HepG2 (cell line): ENCODE data around the gene GBA2. TPM values are rescaled to one million over a fixed set of nuclear protein-coding genes. Genes with fewer than 3 reads are reported as not detected.

Experiments
- ATAC-seq: fragments of 200-7000 bp; cut with Tn5 transposase; 3 replicates; pipeline ENCODE4 v1.9.1; 2020; ENCODE audit warnings: mild to moderate bottlenecking, moderate library complexity
- BruUV-seq: library from RNA; stranded (reverse); fragments of 400-500 nt; replicated peaks from 2 replicates; lab custom pipeline; 2021; lab: Mats Ljungman, UMichigan
- CTCF ChIA-PET: fragments of 300-600 bp; formaldehyde crosslinking; extraction: SDS; loops from one replicate; lab custom pipeline; 2021; ENCODE audit warnings: low total read pairs, inconsistent platforms, low intra/inter-chr PET ratio; lab: Yijun Ruan, JAX
- POLR2A ChIA-PET: fragments of 350-600 bp; sonication (Branson Sonifier 250); formaldehyde crosslinking; loops from one replicate; lab custom pipeline; 2020; ENCODE audit warnings: antibody characterized with exemption, inconsistent platforms; lab: Yijun Ruan, JAX
- DNase-seq: peaks from one replicate; pipeline ENCODE4 v3.0.0-alpha.2; 2015; ENCODE audit warnings: low spot score
- FAIRE-seq: peaks from 3 replicates; lab custom pipeline; 2011; peaks lifted over from hg19 to GRCh38; lab: Jason Lieb, UNC
- H2AFZ ChIP-seq: one replicate; pipeline ENCODE4 v1.6.1; 2011; ENCODE audit warnings: low read length, inconsistent platforms
- H3K27ac ChIP-seq: fragments of 300-600 bp; 3 replicates; pipeline ENCODE4 v1.8.0; 2011; ENCODE audit warnings: mixed run types, mild to moderate bottlenecking, mixed read lengths, low read length, inconsistent platforms; ENCODE audit not compliant: insufficient read depth; ENCODE audit errors: extremely low read length
- H3K27me3 ChIP-seq, 2 experiments: fragments of 200-600 bp in 1 of 2; 2 replicates in 1 of 2; 3 replicates in 1 of 2; pipeline versions ENCODE4 v1.6.0 to v1.8.0; 2011; ENCODE audit warnings: low read length in 2 of 2, mild to moderate bottlenecking in 2 of 2, moderate library complexity in 2 of 2, inconsistent platforms in 1 of 2; ENCODE audit not compliant: insufficient read depth in 2 of 2, control insufficient read depth in 1 of 2
- H3K36me3 ChIP-seq, 2 experiments: fragments of 200-600 bp in 1 of 2; replicated peaks in 1 of 2; 2 replicates in 1 of 2; 3 replicates in 1 of 2; pipeline versions ENCODE4 v1.5.1 to v1.8.0; 2011; ENCODE audit warnings: low read length in 2 of 2, inconsistent platforms in 1 of 2; ENCODE audit not compliant: insufficient read depth in 2 of 2, control insufficient read depth in 1 of 2
- H3K4me1 ChIP-seq: 2 replicates; pipeline ENCODE4 v1.5.1; 2012; ENCODE audit warnings: low read length, inconsistent platforms; ENCODE audit not compliant: insufficient read depth
- H3K4me2 ChIP-seq: 2 replicates; pipeline ENCODE4 v1.6.0; 2011; ENCODE audit warnings: low read depth, low read length, inconsistent platforms
- H3K4me3 ChIP-seq, 3 experiments: fragments of 200-600 bp in 1 of 3; sonication (generic), shearing (Covaris generic) in 1 of 3; replicated peaks in 1 of 3; 2 replicates each; pipeline ENCODE4 v1.5.1; 2011 to 2016; ENCODE audit warnings: low read length in 3 of 3, inconsistent platforms in 2 of 3, low read depth in 2 of 3, mild to moderate bottlenecking in 2 of 3, control low read depth in 1 of 3, mixed read lengths in 1 of 3; ENCODE audit not compliant: insufficient read depth in 1 of 3
- H3K79me2 ChIP-seq: one replicate; pipeline ENCODE4 v1.6.1; 2011; ENCODE audit warnings: low read length, inconsistent platforms; ENCODE audit not compliant: insufficient read depth
- H3K9ac ChIP-seq: 2 replicates; pipeline ENCODE4 v1.6.0; 2011; ENCODE audit warnings: mild to moderate bottlenecking, low read depth, low read length, inconsistent platforms; ENCODE audit not compliant: insufficient read depth
- H3K9me3 ChIP-seq: 2 replicates; pipeline ENCODE4 v1.5.1; 2012; ENCODE audit warnings: mild to moderate bottlenecking, low read length
- H4K20me1 ChIP-seq: 2 replicates; pipeline ENCODE4 v1.6.0; 2011; ENCODE audit warnings: inconsistent platforms, mild to moderate bottlenecking, low read length, moderate library complexity; ENCODE audit not compliant: insufficient read depth
- ATF7 ChIP-seq, 2 experiments: fragments of 450-650 bp in 1 of 2; sonication (generic) in 1 of 2; formaldehyde crosslinking in 1 of 2; IDR thresholded peaks; 2 replicates each; pipeline versions ENCODE4 v1.4.0 to v1.6.1; 2016 to 2020; ENCODE audit warnings: antibody characterized with exemption in 1 of 2, mild to moderate bottlenecking in 1 of 2, missing genetic modification reagents in 1 of 2
- HNF1B ChIP-seq: sonication (generic); formaldehyde crosslinking; IDR thresholded peaks from 2 replicates; pipeline ENCODE4 v1.5.1; 2020; ENCODE audit warnings: mild to moderate bottlenecking, moderate library complexity, missing genetic modification reagents
- NCOA1 ChIP-seq: sonication (generic); formaldehyde crosslinking; IDR thresholded peaks from 2 replicates; pipeline ENCODE4 v1.9.0; 2021; ENCODE audit warnings: missing genetic modification reagents
- PAXIP1 ChIP-seq: sonication (generic); formaldehyde crosslinking; conservative IDR thresholded peaks from 2 replicates; pipeline ENCODE4 v1.4.0; 2020; ENCODE audit warnings: mild to moderate bottlenecking, missing genetic modification reagents, moderate library complexity
- POLR2G ChIP-seq: fragments of 200-400 bp; formaldehyde crosslinking; IDR thresholded peaks from 2 replicates; pipeline ENCODE4 v1.6.1; 2018; ENCODE audit warnings: mild to moderate bottlenecking, low read depth, low read length, moderate library complexity
- SMAD3 ChIP-seq: sonication (generic); formaldehyde crosslinking; IDR thresholded peaks from 2 replicates; pipeline ENCODE4 v1.4.0; 2020; ENCODE audit warnings: missing genetic modification reagents
- SNRNP70 ChIP-seq: fragments of 200-400 bp; formaldehyde crosslinking; IDR thresholded peaks from 2 replicates; pipeline ENCODE4 v1.6.1; 2017; ENCODE audit warnings: mild to moderate bottlenecking, low read depth, low read length, moderate library complexity
- ZBTB34 ChIP-seq: sonication (generic); formaldehyde crosslinking; IDR thresholded peaks from 2 replicates; pipeline ENCODE4 v1.8.0; 2022; ENCODE audit warnings: mild to moderate bottlenecking, missing genetic modification reagents
- ZNF451 ChIP-seq: sonication (generic); formaldehyde crosslinking; IDR thresholded peaks from 2 replicates; pipeline ENCODE4 v1.5.0; 2020; ENCODE audit warnings: mild to moderate bottlenecking, missing genetic modification reagents
- ZNF558 ChIP-seq: sonication (generic); formaldehyde crosslinking; IDR thresholded peaks from 2 replicates; pipeline ENCODE4 v1.9.0; 2022; ENCODE audit warnings: mild to moderate bottlenecking, missing genetic modification reagents, borderline replicate concordance
- ZNF709 ChIP-seq: sonication (generic); formaldehyde crosslinking; IDR thresholded peaks from 2 replicates; pipeline ENCODE4 v1.5.0; 2020; ENCODE audit warnings: mild to moderate bottlenecking, missing genetic modification reagents
- ZNF780A ChIP-seq: sonication (generic); formaldehyde crosslinking; IDR thresholded peaks from 2 replicates; pipeline ENCODE4 v1.8.0; 2022; ENCODE audit warnings: mild to moderate bottlenecking, missing genetic modification reagents, moderate library complexity
- ZSCAN9 ChIP-seq: IDR thresholded peaks from 2 replicates; pipeline ENCODE4 v1.6.1; 2016; ENCODE audit warnings: borderline replicate concordance
- WGBS: methylation state at CpG from one replicate; pipeline ENCODE4 v1.1.6; 2017; ENCODE audit warnings: low lambda C conversion rate; 5-methylcytosine and 5-hydroxymethylcytosine counted together
- in situ Hi-C: cut with HindIII; loops from 2 replicates; pipeline ENCODE4 v1.10.0; 2017; ENCODE audit warnings: low pct_unique_long_range_greater_than_20kb; ENCODE audit not compliant: extremely low pct_ligation_motif_present
- intact Hi-C: fragments of 100-400 bp; cut with micrococcal nuclease; formaldehyde crosslinking; loops from one replicate; pipeline ENCODE4 v1.10.0; 2022; ENCODE audit not compliant: unreplicated experiment
- polyA plus RNA-seq, 8 experiments: library from polyadenylated mRNA; depleted of rRNA in 3 of 8; stranded (reverse) in 7 of 8; unstranded in 1 of 8; fragments of >200 nt; fragmentation: Illumina TruSeq in 4 of 8; extraction: Trizol in 4 of 8; gene quantifications; 2 replicates each; pipeline versions ENCODE4 v1.2.1 to v1.2.3, GENCODE V29; 2011 to 2016; ENCODE audit warnings: low read depth in 4 of 8, missing spikeins in 1 of 8, mixed read lengths in 1 of 8; ENCODE audit not compliant: insufficient read depth in 1 of 8
- total RNA-seq, 5 experiments: library from RNA; depleted of rRNA; stranded (reverse); fragments of >200 nt; fragmentation: Illumina TruSeq; extraction: Trizol; gene quantifications; 2 replicates each; pipeline ENCODE4 v1.2.3, GENCODE V29; 2016; ENCODE audit warnings: low read depth in 1 of 5

GBA2 gene
- total and polyA plus RNA-seq, 2 of the 13 experiments (the other 11 are each of a cell fraction or from before 2014, with no cell fraction given): 37.5 to 86.1 TPM

- peaks cover 61 to 96% of the 10 kb centered on the region in 2 experiments for H3K36me3 ChIP-seq
- ATAC-seq: peak; percentile 29
- CTCF ChIA-PET: no interaction called here
Observed at GRCh38 chr9:35716230-35716629, 32.8 kb downstream of the GBA2 start.

More at GRCh38 chr9:35716230-35716629, 32.8 kb downstream of the GBA2 start:
- 98% methylated on average over 4 of the region's 4 CpGs for WGBS
- no TSS peak for BruUV-seq
- intact Hi-C loops: no loop called here
- TF ChIP-seq SNRNP70 (no peak), ZNF709 (CRISPR knock-in tag) (no peak), ZNF558 (CRISPR knock-in tag) (no peak), PAXIP1 (no peak), NCOA1 (no peak), SMAD3 (no peak), POLR2G (no peak), ZSCAN9 (CRISPR knock-in tag) (no peak), ZNF780A (CRISPR knock-in tag) (no peak), ZNF451 (CRISPR knock-in tag) (no peak), HNF1B (no peak), ATF7 (IDR thresholded peaks at IDR 0.05) (no peak), ATF7 (CRISPR knock-in tag; IDR thresholded peaks at IDR 0.05) (no peak), ZBTB34 (no peak)
- DNase-seq (no peak), FAIRE-seq (no peak)
- Histone ChIP-seq H3K4me2 (no peak overlapping the region), H4K20me1 (no peaks in the 10 kb centered on the region), H2AFZ (no peak overlapping the region), H3K9ac (no peak overlapping the region), H3K4me3 (no peak overlapping the region), H3K79me2 (no peaks in the 10 kb centered on the region), H3K27me3 (no peaks in the 10 kb centered on the region), H3K9me3 (no peaks in the 10 kb centered on the region), H3K4me1 (no peaks in the 10 kb centered on the region), H3K27ac (no peak overlapping the region)
- POLR2A ChIA-PET: interaction anchor here (1.9 kb wide), 1 partner anchor 11 kb away, joined by 9 read pairs; no protein-coding TSS in a partner anchor
- in situ Hi-C loops: no loop called here
